SK-N-SH treated with all-trans-retinoic acid at 6 μM for 48 hours (cell line): Measurements from ENCODE around the gene AKAP14.

Experiments used
- ATAC-seq: fragments of 200-7000 bp; cut with Tn5 transposase; 3 replicates; pipeline ENCODE4 v1.9.1; 2020; ENCODE audit warnings: mild to moderate bottlenecking, moderate library complexity
- BACH2 ChIP-seq: fragments of 250-450 bp; sonication (Bioruptor Pico); IDR thresholded peaks from 2 replicates; pipeline ENCODE4 v1.9.0; 2021; ENCODE audit warnings: mild to moderate bottlenecking, borderline replicate concordance
- CREB5 ChIP-seq: fragments of 250-450 bp; sonication (Bioruptor Pico); IDR thresholded peaks from 2 replicates; pipeline ENCODE4 v1.5.1; 2020; ENCODE audit warnings: low read depth, mild to moderate bottlenecking, moderate library complexity
- CSDC2 ChIP-seq: fragments of 250-450 bp; sonication (Bioruptor Pico); IDR thresholded peaks from 2 replicates; pipeline ENCODE4 v1.5.0; 2020; ENCODE audit warnings: mild to moderate bottlenecking, moderate library complexity
- CSRNP3 ChIP-seq: fragments of 250-450 bp; sonication (Bioruptor Pico); IDR thresholded peaks from 2 replicates; pipeline ENCODE4 v1.5.1; 2021; ENCODE audit warnings: mild to moderate bottlenecking, moderate library complexity
- ESRRG ChIP-seq: fragments of 250-450 bp; sonication (Bioruptor Pico); IDR thresholded peaks from 2 replicates; pipeline ENCODE4 v1.6.1; 2021; ENCODE audit warnings: mild to moderate bottlenecking
- GLIS3 ChIP-seq: fragments of 250-450 bp; sonication (Bioruptor Pico); IDR thresholded peaks from 2 replicates; pipeline ENCODE4 v1.5.0; 2020; ENCODE audit warnings: mild to moderate bottlenecking, moderate library complexity
- ISL1 ChIP-seq: fragments of 250-450 bp; sonication (Bioruptor Pico); IDR thresholded peaks from 2 replicates; pipeline ENCODE4 v2.1.2; 2022; ENCODE audit warnings: mild to moderate bottlenecking, moderate library complexity
- OSR1 ChIP-seq: fragments of 250-450 bp; sonication (Bioruptor Pico); IDR thresholded peaks from 2 replicates; pipeline ENCODE4 v1.8.0; 2022; ENCODE audit warnings: moderate library complexity, mild to moderate bottlenecking, inconsistent platforms
- PATZ1 ChIP-seq: fragments of 250-450 bp; sonication (Bioruptor Pico); IDR thresholded peaks from 2 replicates; pipeline ENCODE4 v1.8.0; 2020; ENCODE audit warnings: mild to moderate bottlenecking, moderate library complexity, borderline replicate concordance
- POU6F1 ChIP-seq: fragments of 250-450 bp; sonication (Bioruptor Pico); IDR thresholded peaks from 2 replicates; pipeline ENCODE4 v1.8.0; 2021; ENCODE audit warnings: low read depth, mild to moderate bottlenecking, moderate library complexity, borderline replicate concordance
- RARB ChIP-seq: fragments of 250-450 bp; sonication (Bioruptor Pico); IDR thresholded peaks from 2 replicates; pipeline ENCODE4 v1.8.0; 2021; ENCODE audit warnings: mild to moderate bottlenecking, moderate library complexity
- TCF4 ChIP-seq: fragments of 250-450 bp; sonication (Bioruptor Pico); IDR thresholded peaks from 2 replicates; pipeline ENCODE4 v1.8.0; 2021; ENCODE audit warnings: mild to moderate bottlenecking, moderate library complexity, borderline replicate concordance
- TOX ChIP-seq: fragments of 250-450 bp; sonication (Bioruptor Pico); IDR thresholded peaks from 2 replicates; pipeline ENCODE4 v1.8.0; 2021; ENCODE audit warnings: mild to moderate bottlenecking, moderate library complexity, borderline replicate concordance
- TSHZ2 ChIP-seq: fragments of 250-450 bp; sonication (Bioruptor Pico); IDR thresholded peaks from 2 replicates; pipeline ENCODE4 v1.5.0; 2020; ENCODE audit warnings: mild to moderate bottlenecking, moderate library complexity
- ZC3H10 ChIP-seq: fragments of 250-450 bp; sonication (Bioruptor Pico); IDR thresholded peaks from 2 replicates; pipeline ENCODE4 v1.5.1; 2021; ENCODE audit warnings: mild to moderate bottlenecking, moderate library complexity
- ZFP3 ChIP-seq: fragments of 250-450 bp; sonication (Bioruptor Pico); IDR thresholded peaks from 2 replicates; pipeline ENCODE4 v1.5.0; 2020; ENCODE audit warnings: mild to moderate bottlenecking, moderate library complexity
- ZFP30 ChIP-seq: fragments of 450-650 bp; formaldehyde crosslinking; IDR thresholded peaks from 2 replicates; pipeline ENCODE4 v1.5.0; 2022; ENCODE audit warnings: mild to moderate bottlenecking, moderate library complexity
- ZNF565 ChIP-seq: fragments of 450-650 bp; formaldehyde crosslinking; conservative IDR thresholded peaks from 2 replicates; pipeline ENCODE4 v1.5.0; 2020; ENCODE audit warnings: low read depth, mild to moderate bottlenecking, moderate library complexity
- ZNF70 ChIP-seq: fragments of 450-650 bp; formaldehyde crosslinking; IDR thresholded peaks from 2 replicates; pipeline ENCODE4 v1.5.0; 2020; ENCODE audit warnings: mild to moderate bottlenecking, moderate library complexity
- ZNF8 ChIP-seq: fragments of 450-650 bp; formaldehyde crosslinking; IDR thresholded peaks from 2 replicates; pipeline ENCODE4 v1.5.0; 2020; ENCODE audit warnings: mild to moderate bottlenecking, moderate library complexity

AKAP14 gene

DNA sequence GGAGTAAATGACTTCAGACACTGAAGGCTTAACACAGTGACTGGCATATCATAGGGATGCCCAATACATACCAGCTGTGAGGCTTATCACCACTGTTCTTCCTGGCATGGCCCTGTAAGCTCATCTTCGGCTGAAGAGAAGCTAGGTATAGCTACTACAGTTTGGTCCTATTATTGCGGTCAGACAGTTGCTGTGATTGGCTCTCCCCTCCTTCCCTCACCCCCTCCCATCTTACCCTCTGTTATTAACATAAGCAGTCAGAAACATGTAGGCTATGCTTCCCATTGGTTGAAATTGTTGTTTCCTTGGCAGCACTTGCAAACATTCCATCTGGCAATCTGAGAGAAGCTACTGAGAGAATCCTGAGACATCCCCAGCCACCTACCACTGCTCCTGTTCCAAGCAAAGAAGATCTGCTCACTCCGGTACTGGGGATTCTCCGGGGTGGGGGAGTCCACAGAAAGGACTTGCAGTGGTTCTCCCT lies at the start of gene AKAP14:
TSS of gene AKAP14 (plus strand) at position 51 of the 484 bp plus-strand sequence. CDS start 7,331 bp downstream, outside the sequence.
- peak; percentile 78 for ATAC-seq
- TF ChIP-seq ESRRG (CRISPR knock-in tag) (no peak), OSR1 (no peak), CSDC2 (CRISPR knock-in tag) (no peak), PATZ1 (CRISPR knock-in tag) (no peak), CREB5 (CRISPR knock-in tag) (no peak), BACH2 (CRISPR knock-in tag) (no peak), ZC3H10 (CRISPR knock-in tag) (no peak), TSHZ2 (CRISPR knock-in tag) (no peak), TCF4 (CRISPR knock-in tag) (no peak), RARB (no peak), ISL1 (CRISPR knock-in tag) (no peak), ZFP3 (CRISPR knock-in tag) (no peak), CSRNP3 (CRISPR knock-in tag) (no peak), ZFP30 (CRISPR knock-in tag) (no peak), ZNF70 (no peak), POU6F1 (CRISPR knock-in tag) (no peak), ZNF8 (CRISPR knock-in tag) (no peak)

DNA sequence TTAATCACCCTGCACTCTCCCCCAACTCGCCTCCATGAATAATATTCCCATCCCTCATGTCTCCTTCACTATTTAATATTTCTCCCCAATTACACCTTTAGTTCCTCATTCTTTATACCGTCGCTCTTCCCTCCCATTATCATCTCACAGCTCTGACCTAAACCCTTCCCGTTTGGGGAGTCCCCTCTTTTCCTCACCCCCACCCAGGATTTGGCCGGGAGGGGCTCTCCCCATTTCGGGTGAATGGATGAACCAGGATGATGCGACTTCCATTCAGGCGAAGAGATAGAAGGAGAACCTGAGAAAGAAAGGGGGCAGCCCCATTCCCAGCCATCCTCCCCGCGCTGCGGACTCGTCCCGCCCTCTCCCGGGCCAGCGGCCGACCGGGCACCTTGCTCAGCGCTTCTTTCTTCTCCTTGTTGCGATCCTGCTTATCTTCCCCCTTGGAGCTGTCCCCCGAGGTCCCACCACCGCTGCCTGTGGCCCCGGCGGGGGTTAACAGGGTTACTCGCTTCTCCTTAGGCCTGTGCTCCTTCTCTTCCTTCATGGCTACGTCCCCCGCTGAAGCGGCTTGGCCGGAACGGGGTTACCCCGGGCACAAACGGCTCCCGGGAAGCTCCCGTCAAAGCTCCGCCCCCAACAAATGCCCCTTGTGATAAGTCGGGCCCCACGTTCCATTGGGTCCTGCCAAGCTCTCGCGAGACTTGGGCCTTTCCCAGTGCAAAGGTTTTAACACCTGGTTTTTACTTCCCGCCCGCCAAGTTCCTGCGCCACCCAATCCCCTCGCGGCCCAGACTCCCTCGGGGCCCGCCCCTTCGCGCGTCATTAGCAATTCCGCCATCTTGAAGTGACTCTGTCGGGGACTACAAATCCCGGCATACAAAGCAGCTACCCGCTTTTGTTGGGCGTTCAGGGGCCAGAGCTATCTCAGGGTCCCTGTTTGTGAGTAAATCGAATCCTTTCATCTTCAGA lies 43.0 kb upstream of the AKAP14 start, which contains the start of gene UPF3B:
TSS of gene UPF3B (minus strand) at position 582 of the 972 bp plus-strand sequence. CDS start at position 547, 35 bp downstream.
- ATAC-seq: peak; percentile 95
- TF ChIP-seq GLIS3 (CRISPR knock-in tag) (no peak), ESRRG (CRISPR knock-in tag) (no peak), CSDC2 (CRISPR knock-in tag) (no peak), ISL1 (CRISPR knock-in tag) (no peak)

DNA sequence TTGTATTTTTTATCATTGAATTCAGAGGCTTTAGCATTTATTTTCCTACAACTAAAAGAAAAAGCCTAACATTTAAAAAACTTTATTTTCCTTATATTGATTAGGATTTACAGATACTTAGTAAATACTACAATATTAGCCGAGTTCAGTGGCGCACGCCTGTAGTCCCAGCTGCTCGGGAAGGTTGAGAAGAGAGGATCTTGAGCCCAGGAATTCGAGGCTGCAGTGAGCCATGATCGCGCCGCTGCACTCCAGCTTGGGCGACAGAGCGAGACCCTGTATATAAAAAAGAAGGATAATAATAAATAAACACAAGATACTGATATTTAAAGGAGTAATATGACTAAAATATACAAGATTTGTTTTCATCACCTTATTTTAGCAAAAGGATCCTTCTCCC lies 42.2 kb upstream of the AKAP14 start:
- no peak for ATAC-seq
- TF ChIP-seq TCF4 (CRISPR knock-in tag) (no peak), TOX (CRISPR knock-in tag) (no peak), TSHZ2 (CRISPR knock-in tag) (no peak), ISL1 (CRISPR knock-in tag) (no peak), POU6F1 (CRISPR knock-in tag) (no peak), ZNF565 (CRISPR knock-in tag) (no peak), ZC3H10 (CRISPR knock-in tag) (no peak), ZFP30 (CRISPR knock-in tag) (no peak)
